T-helper 1 cell treated with Interleukin-12 subunit alpha and Interleukin-12 subunit beta and Interleukin-4 antibody, amounts not matched to agents 30 ng/mL and 1 ng/mL, for 36 hours (primary cell): Measurements from ENCODE around the gene FAM168A. TPM values are rescaled to one million over a fixed set of nuclear protein-coding genes. Genes with fewer than 3 reads are reported as not detected.

ENCODE experiments used
- intact Hi-C: fragments of 100-400 bp; cut with micrococcal nuclease; formaldehyde crosslinking; loops from one replicate; pipeline ENCODE4 v1.15.1; 2024
- total RNA-seq: library from RNA; stranded (reverse); gene quantifications from 2 replicates; pipeline ENCODE4 v1.2.3, GENCODE V29; 2022

The FAM168A gene, protein sequence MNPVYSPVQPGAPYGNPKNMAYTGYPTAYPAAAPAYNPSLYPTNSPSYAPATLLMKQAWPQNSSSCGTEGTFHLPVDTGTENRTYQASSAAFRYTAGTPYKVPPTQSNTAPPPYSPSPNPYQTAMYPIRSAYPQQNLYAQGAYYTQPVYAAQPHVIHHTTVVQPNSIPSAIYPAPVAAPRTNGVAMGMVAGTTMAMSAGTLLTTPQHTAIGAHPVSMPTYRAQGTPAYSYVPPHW
- 29.4 and 30.0 TPM in 2 replicates for total RNA-seq

DNA sequence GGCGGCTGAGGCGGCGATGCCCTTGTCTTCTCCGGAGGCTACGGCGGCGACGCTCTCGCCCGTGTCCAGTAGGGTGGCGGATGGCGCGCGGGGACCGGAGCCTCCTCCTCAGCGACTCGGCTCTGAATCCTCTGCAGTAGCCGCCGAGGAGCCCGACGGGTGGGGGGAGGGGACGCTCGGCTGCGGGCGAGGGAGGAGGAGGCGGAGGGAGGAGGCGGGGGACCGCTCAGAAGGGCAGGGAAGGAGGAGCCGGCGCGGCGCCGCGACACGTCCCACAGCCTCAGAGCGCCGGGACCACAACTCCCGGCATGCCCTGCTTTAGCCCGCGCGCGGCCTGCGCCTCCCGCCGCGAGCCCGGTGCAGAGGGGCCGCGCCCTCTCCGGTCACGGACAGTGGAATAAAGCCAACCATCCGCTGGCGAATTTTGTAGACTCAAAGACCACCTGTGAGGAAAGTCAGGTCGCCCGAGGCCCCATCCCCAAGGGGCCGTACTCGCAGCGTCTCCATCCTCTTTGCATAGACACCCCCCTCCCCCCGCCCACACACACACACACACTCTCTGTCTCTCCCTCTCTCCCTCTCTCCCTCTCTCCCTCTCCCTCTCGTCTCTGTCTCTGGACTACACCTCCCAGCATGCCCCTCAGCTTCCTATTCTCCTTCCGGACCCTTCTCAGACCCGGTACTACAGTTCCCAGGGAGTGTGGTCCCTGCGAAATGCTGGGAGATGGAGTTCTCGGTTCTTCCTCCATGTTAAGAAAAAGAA, at the start of gene FAM168A:
Gene FAM168A, minus strand, starts transcription at position 157 of the 763 bp plus-strand sequence. CDS start 129,638 bp downstream, outside the sequence.
- intact Hi-C loops = loop anchor here (1.0 to 5.0 kb wide), 22 partner anchors 20 to 1495 kb away; partner anchors contain the start of genes ANAPC15, C2CD3, FCHSD2 and LAMTOR1

DNA sequence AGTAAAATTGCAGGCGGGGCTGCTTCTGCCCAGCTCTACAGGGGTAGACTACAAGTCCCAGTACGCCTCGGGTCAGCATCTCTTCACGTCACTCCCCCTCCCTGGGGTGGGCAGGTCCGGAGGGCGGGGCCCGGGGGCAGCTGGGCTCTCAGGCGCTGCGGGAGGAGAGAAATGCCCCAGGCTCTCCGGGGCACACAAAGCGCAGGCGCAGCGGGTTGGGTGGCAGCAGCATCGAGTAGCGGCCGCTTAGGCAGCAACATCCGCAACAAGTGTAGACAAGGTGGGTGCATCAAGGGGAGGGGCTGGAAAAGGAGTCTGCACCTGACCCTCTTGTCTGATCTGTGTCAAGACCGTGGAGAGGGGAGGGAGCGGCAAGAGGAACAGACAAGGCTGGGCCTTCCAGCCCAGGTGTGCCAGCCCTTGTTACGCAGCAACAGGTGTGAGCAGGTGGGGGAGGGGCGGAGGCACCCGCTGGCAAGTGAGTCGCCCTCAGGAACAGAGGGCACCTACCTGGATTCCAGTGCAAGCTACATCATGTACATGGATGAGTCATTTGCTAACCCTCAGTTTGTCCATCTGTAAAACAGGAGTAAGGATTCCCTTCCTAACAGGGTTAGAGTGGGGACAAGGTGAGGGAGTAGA, 49.7 kb upstream of the FAM168A start:
- intact Hi-C loops = loop anchor here (1.0 kb wide), 3 partner anchors 49 to 271 kb away; partner anchors contain the start of genes FAM168A and RELT

GRCh38 chr11:73645972-73646631, 48.2 kb upstream of the FAM168A start, which contains the start of gene PLEKHB1:
Gene PLEKHB1 (plus strand): TSS chr11:73646581. CDS start chr11:73646609, 28 bp downstream.
- intact Hi-C loops = no loop called here

- intact Hi-C loops = no loop called here
These were observed 47.4 kb upstream of the FAM168A start for GRCh38 chr11:73645121-73645969.

GRCh38 chr11:73641668-73642067, 43.8 kb upstream of the FAM168A start:
- intact Hi-C loops = no loop called here

DNA sequence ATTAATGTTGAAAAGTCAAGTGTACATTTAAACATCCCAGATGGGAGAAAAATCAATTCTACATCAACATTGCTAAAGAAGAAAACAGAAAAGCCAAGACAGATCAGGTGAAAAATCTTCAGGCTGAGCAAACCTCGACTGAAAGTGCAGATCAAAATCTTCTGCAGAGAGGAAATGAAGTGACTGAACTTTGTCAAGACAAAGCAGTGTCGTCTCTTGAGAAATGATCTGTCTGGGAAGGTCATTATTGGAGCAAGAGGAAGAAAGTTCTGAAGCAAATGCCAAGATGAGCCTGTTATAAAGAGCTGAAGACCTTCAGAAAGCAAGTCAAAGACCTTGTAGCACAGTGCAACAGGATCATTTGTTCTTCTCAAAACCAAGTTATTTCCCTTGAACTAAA, 42.7 kb upstream of the FAM168A start:
- intact Hi-C loops = no loop called here

DNA sequence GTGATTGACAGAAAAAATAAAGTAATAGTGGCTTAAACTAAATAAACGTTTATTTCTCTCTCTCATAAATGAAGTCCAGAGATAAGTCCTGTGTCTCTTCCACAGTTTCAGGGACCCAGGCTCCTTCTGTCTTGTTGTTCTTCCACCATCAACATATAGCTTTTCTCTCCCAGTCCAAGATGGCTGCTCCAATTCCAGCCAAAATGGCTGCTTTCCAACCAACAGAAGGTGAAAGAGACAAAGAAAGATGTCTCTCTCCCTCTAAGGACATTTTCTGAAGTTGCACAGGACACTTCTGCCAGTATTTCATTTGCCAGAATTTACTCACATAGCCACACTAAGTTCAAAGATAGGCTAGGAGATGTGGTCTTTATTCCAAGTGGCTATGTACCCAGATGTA, 39.1 kb upstream of the FAM168A start:
- intact Hi-C loops = no loop called here

- intact Hi-C loops = no loop called here
These were observed 38.3 kb upstream of the FAM168A start for GRCh38 chr11:73636249-73636648.

GRCh38 chr11:73635721-73636120, 37.8 kb upstream of the FAM168A start:
- intact Hi-C loops = no loop called here

DNA sequence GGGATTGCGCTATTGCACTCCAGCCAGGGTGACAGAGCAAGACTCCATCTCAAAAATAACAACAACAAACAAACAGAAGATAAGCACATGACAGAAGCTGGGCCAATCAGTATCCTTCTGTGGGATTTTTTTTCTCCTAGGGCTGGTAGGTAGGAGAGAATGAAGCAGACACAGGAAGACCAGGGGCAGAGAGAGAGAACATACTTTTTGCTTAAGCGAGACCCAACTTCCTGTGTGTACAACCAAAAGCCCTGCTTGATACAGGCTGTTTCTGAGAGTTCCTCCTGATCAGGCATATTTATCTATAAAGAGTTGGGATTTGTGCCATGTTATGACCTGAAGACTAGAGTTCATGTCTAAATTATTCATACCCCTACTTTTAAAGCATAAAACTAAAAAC, 36.1 kb upstream of the FAM168A start:
- intact Hi-C loops = no loop called here

- intact Hi-C loops = no loop called here
These were observed 35.1 kb upstream of the FAM168A start for GRCh38 chr11:73632996-73633395.

DNA sequence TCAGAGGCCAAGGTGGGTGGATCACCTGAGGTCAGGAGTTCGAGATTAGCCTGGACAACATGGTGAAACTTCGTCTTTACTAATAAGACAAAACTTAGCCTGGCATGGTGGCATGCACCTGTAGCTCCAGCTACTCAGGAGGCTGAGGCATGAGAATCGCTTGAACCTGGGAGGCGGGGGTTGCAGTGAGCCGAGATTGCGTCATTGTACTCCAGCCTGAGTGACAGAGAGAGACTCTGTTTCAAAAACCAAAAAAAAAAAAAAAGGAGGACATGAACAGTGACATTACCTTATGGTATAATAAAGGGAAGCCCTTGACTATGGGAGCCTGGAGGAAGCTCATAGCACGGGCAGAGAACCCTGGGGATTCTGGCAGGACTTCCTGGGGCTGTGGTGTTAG, 32.0 kb upstream of the FAM168A start:
- intact Hi-C loops = no loop called here

DNA sequence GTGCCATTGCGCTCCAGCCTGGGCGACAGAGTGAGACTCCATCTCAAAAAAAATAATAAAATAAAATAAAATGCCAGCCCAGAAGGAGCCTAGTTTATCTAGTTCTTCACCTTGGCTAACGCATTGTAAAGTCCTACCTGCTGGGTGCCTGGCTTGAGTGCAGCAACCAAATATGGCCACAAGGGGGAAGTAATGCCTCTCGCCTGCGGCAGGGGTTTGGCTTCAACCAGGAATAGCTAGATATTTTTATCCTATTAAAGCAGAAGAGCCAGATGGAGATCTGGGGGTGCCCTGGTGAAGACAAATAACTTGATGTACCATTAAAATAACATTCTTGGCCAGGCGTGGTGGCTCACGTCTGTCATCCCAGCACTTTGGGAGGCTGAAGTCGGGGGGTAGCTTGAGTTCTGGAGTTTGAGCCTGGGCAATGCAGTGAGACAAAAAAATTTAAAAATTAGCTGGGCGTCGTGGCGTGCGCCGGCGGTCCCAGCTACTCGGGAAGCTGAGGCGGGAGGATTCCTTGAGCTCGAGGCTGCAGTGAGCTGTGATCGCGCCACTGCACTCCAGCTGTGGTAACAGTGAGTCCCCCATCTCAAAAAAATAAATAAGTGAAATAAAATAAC, 27.9 kb upstream of the FAM168A start:
- intact Hi-C loops = loop anchor here (1.0 kb wide), 3 partner anchors 28 to 305 kb away; partner anchors contain the start of gene FAM168A

- intact Hi-C loops = no loop called here
These were observed 25.8 kb upstream of the FAM168A start for GRCh38 chr11:73623686-73624085.

DNA sequence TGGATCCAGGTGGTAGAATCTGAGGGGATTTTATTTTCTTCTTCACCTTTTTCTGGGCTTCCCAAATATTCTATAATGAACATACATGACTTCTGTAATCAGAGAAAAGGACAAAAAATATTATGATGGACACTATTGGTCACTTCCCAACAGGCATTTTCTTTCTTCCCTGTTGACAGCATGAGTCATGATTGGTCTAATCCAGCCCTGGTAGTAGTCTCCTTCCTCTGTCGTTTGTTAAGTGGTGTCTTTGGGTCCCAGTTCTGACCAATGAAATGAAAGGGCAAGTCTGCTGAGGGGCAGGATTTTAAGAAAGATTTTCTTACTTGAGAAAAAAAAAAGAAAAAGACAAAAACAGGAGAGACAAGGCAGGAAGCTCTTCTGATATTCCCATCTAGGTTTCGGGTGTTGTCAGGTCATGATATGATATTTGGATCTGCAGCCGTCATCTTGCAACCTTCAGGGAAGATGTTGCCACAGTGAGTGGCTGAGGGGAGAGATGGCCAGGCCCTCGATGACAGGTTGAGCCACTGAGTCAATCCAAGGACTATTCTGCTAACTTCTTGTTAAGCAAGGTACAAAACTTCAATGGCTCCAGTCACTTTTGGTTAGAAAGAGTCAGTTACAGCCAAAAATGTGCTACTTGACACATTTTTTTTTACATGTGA, 25.1 kb upstream of the FAM168A start:
- intact Hi-C loops = no loop called here

DNA sequence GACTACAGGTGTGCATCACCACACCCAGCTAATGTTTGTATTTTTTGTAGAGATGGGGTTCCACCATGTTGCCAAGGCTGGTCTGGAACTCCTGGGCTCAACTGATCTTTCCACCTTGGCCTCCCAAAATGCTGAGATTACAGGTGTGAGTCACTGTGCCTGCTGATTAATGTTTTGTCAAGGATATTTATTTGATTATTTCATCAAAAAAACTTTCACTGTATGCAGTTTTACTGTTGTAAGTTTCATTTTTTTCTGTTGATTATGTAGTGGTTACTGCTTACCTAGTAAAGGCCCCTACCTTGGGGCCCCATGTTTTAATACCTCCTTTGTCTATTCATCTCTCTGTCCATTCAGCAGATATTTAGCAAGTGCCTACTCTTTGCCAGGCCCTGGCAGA, 16.7 kb upstream of the FAM168A start:
- intact Hi-C loops = no loop called here

- intact Hi-C loops = no loop called here
These were observed 14.8 kb upstream of the FAM168A start for GRCh38 chr11:73612601-73613140.

- intact Hi-C loops = loop anchor here (1.0 to 5.0 kb wide), 21 partner anchors 21 to 1496 kb away; partner anchors contain the start of genes ANAPC15, C2CD3, FCHSD2 and LAMTOR1
These were observed 937 bp upstream of the FAM168A start for GRCh38 chr11:73598719-73599379.
